Endodermal cell (in vitro differentiated cells): Measurements from ENCODE around the gene PVALEF. TPM values are rescaled to one million over a fixed set of nuclear protein-coding genes. Genes with fewer than 3 reads are reported as not detected.
A peak's percentile ranks its signal among the peaks of the same experiment; 100 is the strongest.

Source experiments
- DNase-seq: peaks from one replicate; pipeline ENCODE4 v3.0.0-alpha.2; 2017
- H3K27ac ChIP-seq: 2 replicates; pipeline ENCODE4 v1.5.1; 2013; ENCODE audit warnings: mild to moderate bottlenecking, low read depth, low read length, moderate library complexity
- H3K27me3 ChIP-seq: 2 replicates; pipeline ENCODE4 v1.6.1; 2013; ENCODE audit warnings: mild to moderate bottlenecking, low read length, moderate library complexity; ENCODE audit not compliant: insufficient read depth, control insufficient read depth, poor library complexity, severe bottlenecking
- H3K36me3 ChIP-seq: 2 replicates; pipeline ENCODE4 v1.7.0; 2013; ENCODE audit warnings: mild to moderate bottlenecking, low read length, moderate library complexity; ENCODE audit not compliant: control insufficient read depth, insufficient read depth
- H3K4me1 ChIP-seq: one replicate; pipeline ENCODE4 v1.7.0; 2013; ENCODE audit warnings: low read length; ENCODE audit not compliant: control insufficient read depth, insufficient read depth
- H3K4me3 ChIP-seq: 2 replicates; pipeline ENCODE4 v1.5.1; 2013; ENCODE audit warnings: mild to moderate bottlenecking, low read length, moderate library complexity
- H3K9ac ChIP-seq: 2 replicates; pipeline ENCODE4 v1.6.1; 2013; ENCODE audit warnings: mild to moderate bottlenecking, low read length, moderate library complexity; ENCODE audit not compliant: poor library complexity, severe bottlenecking; ENCODE audit errors: extremely low read depth
- H3K9me3 ChIP-seq: 2 replicates; pipeline ENCODE4 v1.6.1; 2013; ENCODE audit warnings: mild to moderate bottlenecking, low read length, moderate library complexity; ENCODE audit not compliant: control insufficient read depth
- H3K27ac Mint-ChIP-seq: 2 replicates; pipeline ENCODE4 v1.8.0; 2020; ENCODE audit warnings: mixed read lengths
- H3K27me3 Mint-ChIP-seq: 2 replicates; pipeline ENCODE4 v1.8.0; 2021; ENCODE audit warnings: mild to moderate bottlenecking, mixed read lengths; ENCODE audit not compliant: insufficient read depth
- H3K36me3 Mint-ChIP-seq: 2 replicates; pipeline ENCODE4 v1.8.0; 2020; ENCODE audit warnings: low read depth, mixed read lengths
- H3K4me1 Mint-ChIP-seq: 2 replicates; pipeline ENCODE4 v1.8.0; 2020; ENCODE audit warnings: mixed read lengths
- H3K4me3 Mint-ChIP-seq: 2 replicates; pipeline ENCODE4 v1.8.0; 2020; ENCODE audit warnings: mild to moderate bottlenecking, moderate library complexity, mixed read lengths
- H3K9me3 Mint-ChIP-seq: 2 replicates; pipeline ENCODE4 v1.8.0; 2020; ENCODE audit warnings: mild to moderate bottlenecking, mixed read lengths
- CTCF ChIP-seq: fragments of 200-600 bp; sonication (generic); conservative IDR thresholded peaks from 2 replicates; pipeline ENCODE4 v1.5.0; 2021; ENCODE audit warnings: antibody characterized with exemption, mild to moderate bottlenecking
- WGBS, 2 experiments: methylation state at CpG; one replicate each; pipeline versions ENCODE4 v1.1.5 to v1.1.7; 2013; ENCODE audit warnings: missing lambda C conversion rate in 2 of 2, mixed read lengths in 1 of 2; ENCODE audit not compliant: insufficient coverage in 1 of 2, insufficient read length in 1 of 2; 5-methylcytosine and 5-hydroxymethylcytosine counted together
- long read RNA-seq, 4 experiments: library from polyadenylated mRNA in 2 of 4; library from RNA in 1 of 4; library from capped mRNA in 1 of 4; stranded (forward) in 3 of 4; unstranded in 1 of 4; transcript quantifications; one replicate each; pipeline ENCODE4 v2.0.0, GENCODE V29; 2020 to 2021; ENCODE audit warnings: inconsistent platforms in 1 of 4
- polyA plus RNA-seq, 2 experiments: library from polyadenylated mRNA; stranded (reverse); fragments of 50-300 nt; gene quantifications; one replicate each; pipeline ENCODE4 v1.2.3, GENCODE V29; 2013
- total RNA-seq, 2 donors: library from RNA; stranded (reverse); fragmentation: NEBNext Ultra II Directional in 1 of 2; extraction: Animal tissue kit (Norgen Biotek cat#: 25700) in 1 of 2; gene quantifications; 2 replicates in 1 of 2; 3 replicates in 1 of 2; pipeline ENCODE4 v1.2.1, GENCODE V29; 2021

The PVALEF gene
- not detected for total RNA-seq
- not detected for polyA plus RNA-seq (2013, experiment 1 of 2)
- polyA plus RNA-seq (2013, experiment 2 of 2): not detected
- long read RNA-seq, experiment 1: 0 reads
- long read RNA-seq, experiment 2: 0 reads
- long read RNA-seq, experiment 3: 0 reads
- long read RNA-seq, experiment 4: 0 reads

- Mint-ChIP-seq H3K36me3 (no peaks in the 10 kb centered on the region), H3K27me3 (peaks cover 5% of the 10 kb centered on the region), H3K4me1 (no peaks in the 10 kb centered on the region), H3K9me3 (no peaks in the 10 kb centered on the region), H3K4me3 (peak within 1 kb of the TSS; percentile 47), H3K27ac (no peak within 1 kb of the TSS)
- TF ChIP-seq CTCF: peak; percentile 12
- DNase-seq: peak; percentile 87
- Histone ChIP-seq H3K4me3 (no peak within 1 kb of the TSS), H3K36me3 (no peaks in the 10 kb centered on the region), H3K27me3 (peaks cover 6% of the 10 kb centered on the region), H3K9ac (no peak within 1 kb of the TSS), H3K27ac (peak within 1 kb of the TSS; percentile 34), H3K4me1 (no peaks in the 10 kb centered on the region), H3K9me3 (no peaks in the 10 kb centered on the region)
- 37 to 51% methylated on average over 24 to 46 of the region's 46 CpGs for WGBS, 2 experiments
These were observed at the start of gene PVALEF for GRCh38 chr17:81165246-81166032. Gene PVALEF (plus strand): TSS chr17:81165507. CDS start chr17:81181227, 15,720 bp downstream.

- Histone ChIP-seq H3K4me1 (no peaks in the 10 kb centered on the region), H3K27me3 (no peaks in the 10 kb centered on the region), H3K9ac (no peak overlapping the region), H3K36me3 (no peaks in the 10 kb centered on the region), H3K4me3 (no peak overlapping the region), H3K27ac (no peak overlapping the region), H3K9me3 (no peaks in the 10 kb centered on the region)
- DNase-seq: no peak
- Mint-ChIP-seq H3K27me3 (no peaks in the 10 kb centered on the region), H3K27ac (no peak overlapping the region), H3K4me3 (no peak overlapping the region), H3K4me1 (no peaks in the 10 kb centered on the region), H3K36me3 (no peaks in the 10 kb centered on the region), H3K9me3 (no peaks in the 10 kb centered on the region)
- no peak for TF ChIP-seq CTCF
- 92 to 93% methylated on average over 8 to 22 of the region's 22 CpGs for WGBS, 2 experiments
These were observed 49.4 kb upstream of the PVALEF start for GRCh38 chr17:81115749-81116464.

- Mint-ChIP-seq H3K36me3 (no peaks in the 10 kb centered on the region), H3K9me3 (no peaks in the 10 kb centered on the region), H3K27ac (peak overlapping the region; percentile 68), H3K4me1 (no peaks in the 10 kb centered on the region), H3K4me3 (no peak overlapping the region), H3K27me3 (no peaks in the 10 kb centered on the region)
- no peak for DNase-seq
- no peaks in the 10 kb centered on the region for H3K36me3 ChIP-seq
- H3K4me3 ChIP-seq: no peak overlapping the region
- H3K9me3 ChIP-seq: no peaks in the 10 kb centered on the region
- no peak for TF ChIP-seq CTCF
- H3K4me1 ChIP-seq: no peaks in the 10 kb centered on the region
- 80 to 87% methylated on average over 2 to 8 of the region's 8 CpGs for WGBS, 2 experiments
- no peak overlapping the region for H3K27ac ChIP-seq
- H3K9ac ChIP-seq: no peak overlapping the region
- no peaks in the 10 kb centered on the region for H3K27me3 ChIP-seq
These were observed 48.6 kb upstream of the PVALEF start for GRCh38 chr17:81116704-81117103.
